Measurements from ENCODE around the gene BANK1.

DNA sequence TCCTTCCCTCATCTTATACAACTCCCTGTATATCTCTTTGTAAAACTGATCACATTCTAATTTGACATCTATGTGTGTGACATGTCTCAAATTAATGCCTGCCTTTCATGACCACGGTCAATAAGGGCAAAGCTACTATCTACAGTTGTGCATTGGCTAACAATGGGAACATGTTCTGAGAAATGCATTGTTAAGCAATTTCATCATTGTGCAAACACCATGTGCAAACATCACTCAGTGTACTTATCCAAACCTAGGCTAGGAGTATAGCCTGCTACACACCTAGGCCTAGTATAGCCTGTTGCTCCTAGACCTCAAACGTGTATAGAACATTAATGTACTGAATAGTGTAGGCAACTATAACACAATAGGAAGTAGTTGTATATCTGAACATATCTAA lies 95.0 kb downstream of the BANK1 start:
- TF ChIP-seq EZH2phosphoT487 (IDR thresholded peaks at IDR 0.05; ENCODE audit: insufficient read depth, low read depth) (no peak), EZH2 (IDR thresholded peaks at IDR 0.05; ENCODE audit: insufficient read depth, poor library complexity, severe bottlenecking) (no peak)

Data from GM23248 (cell line).